Astrocyte (in vitro differentiated cells and primary cell): Measurements from ENCODE around the gene ADCY2. TPM values are rescaled to one million over a fixed set of nuclear protein-coding genes. Genes with fewer than 3 reads are reported as not detected.

Source experiments
- DNase-seq: peaks from one replicate; pipeline ENCODE4 v3.0.0-alpha.2; 2010; ENCODE audit warnings: low read depth
- FAIRE-seq: peaks from 2 replicates; lab custom pipeline; 2011; peaks lifted over from hg19 to GRCh38; lab: Jason Lieb, UNC
- H2AFZ ChIP-seq: 2 replicates; pipeline ENCODE4 v1.6.0; 2012; ENCODE audit warnings: low read depth, low read length, inconsistent platforms
- H3K27ac ChIP-seq: 2 replicates; pipeline ENCODE4 v1.5.1; 2011; ENCODE audit warnings: low read depth, low read length, inconsistent platforms
- H3K27me3 ChIP-seq: 2 replicates; pipeline ENCODE4 v1.6.0; 2011; ENCODE audit warnings: low read length, inconsistent platforms; ENCODE audit not compliant: insufficient read depth
- H3K36me3 ChIP-seq: 2 replicates; pipeline ENCODE4 v1.5.1; 2011; ENCODE audit warnings: low read length, inconsistent platforms; ENCODE audit not compliant: insufficient read depth
- H3K4me1 ChIP-seq: 2 replicates; pipeline ENCODE4 v1.5.1; 2011; ENCODE audit warnings: low read length, inconsistent platforms; ENCODE audit not compliant: insufficient read depth
- H3K4me2 ChIP-seq: 2 replicates; pipeline ENCODE4 v1.6.0; 2012; ENCODE audit warnings: low read length, inconsistent platforms
- H3K4me3 ChIP-seq: 2 replicates; pipeline ENCODE4 v1.5.1; 2011; ENCODE audit warnings: low read depth, mild to moderate bottlenecking, low read length, inconsistent platforms; ENCODE audit not compliant: insufficient read depth
- H3K79me2 ChIP-seq: 2 replicates; pipeline ENCODE4 v1.6.0; 2012; ENCODE audit warnings: mild to moderate bottlenecking, low read length, inconsistent platforms; ENCODE audit not compliant: insufficient read depth
- H3K9ac ChIP-seq: 2 replicates; pipeline ENCODE4 v1.6.0; 2012; ENCODE audit warnings: mild to moderate bottlenecking, low read length, inconsistent platforms
- H3K9me3 ChIP-seq: 2 replicates; pipeline ENCODE4 v1.5.1; 2012; ENCODE audit warnings: low read depth, mild to moderate bottlenecking, low read length, inconsistent platforms; ENCODE audit not compliant: insufficient read depth
- H4K20me1 ChIP-seq: 2 replicates; pipeline ENCODE4 v1.6.0; 2012; ENCODE audit warnings: low read length, inconsistent platforms; ENCODE audit not compliant: insufficient read depth
- H3K27ac Mint-ChIP-seq: one replicate; pipeline ENCODE4 v1.8.0; 2021; ENCODE audit warnings: mild to moderate bottlenecking, mixed read lengths; ENCODE audit not compliant: unreplicated experiment
- H3K27me3 Mint-ChIP-seq: one replicate; pipeline ENCODE4 v1.8.0; 2021; ENCODE audit warnings: low read depth, mixed read lengths; ENCODE audit not compliant: unreplicated experiment
- H3K36me3 Mint-ChIP-seq: one replicate; pipeline ENCODE4 v1.8.0; 2021; ENCODE audit warnings: low read depth, mixed read lengths; ENCODE audit not compliant: unreplicated experiment
- H3K4me1 Mint-ChIP-seq: one replicate; pipeline ENCODE4 v1.8.0; 2021; ENCODE audit warnings: low read depth, mixed read lengths; ENCODE audit not compliant: unreplicated experiment
- H3K4me3 Mint-ChIP-seq: one replicate; pipeline ENCODE4 v1.8.0; 2021; ENCODE audit warnings: mild to moderate bottlenecking, moderate library complexity, mixed read lengths; ENCODE audit not compliant: unreplicated experiment
- H3K9me3 Mint-ChIP-seq: one replicate; pipeline ENCODE4 v1.8.0; 2021; ENCODE audit warnings: mild to moderate bottlenecking, mixed read lengths; ENCODE audit not compliant: unreplicated experiment
- CTCF ChIP-seq: IDR thresholded peaks from 2 replicates; pipeline ENCODE4 v1.5.1; 2011; ENCODE audit warnings: low read depth, mild to moderate bottlenecking, inconsistent platforms, low read length, moderate library complexity; ENCODE audit not compliant: insufficient read depth
- EZH2 ChIP-seq: IDR thresholded peaks from 2 replicates; pipeline ENCODE4 v1.6.1; 2012; ENCODE audit warnings: mild to moderate bottlenecking, low read length, inconsistent platforms; ENCODE audit not compliant: insufficient read depth
- total RNA-seq: library from RNA; stranded (reverse); gene quantifications from 2 replicates; pipeline ENCODE4 v1.2.1, GENCODE V29; 2021

ADCY2 gene
- total RNA-seq, 1 donor from 2014 or later, result 5.7 TPM

- H3K4me3 ChIP-seq, result no peak overlapping the region
- peak overlapping the region; percentile 3 for H2AFZ ChIP-seq
- Mint-ChIP-seq H3K27me3 (no peaks in the 10 kb centered on the region), H3K9me3 (peaks cover 1% of the 10 kb centered on the region), H3K27ac (no peak overlapping the region), H3K4me3 (no peak overlapping the region), H3K4me1 (peaks cover 9% of the 10 kb centered on the region), H3K36me3 (no peaks in the 10 kb centered on the region)
- H3K27me3 ChIP-seq, result no peaks in the 10 kb centered on the region
- no peak overlapping the region for H3K4me2 ChIP-seq
- no peaks in the 10 kb centered on the region for H3K36me3 ChIP-seq
- FAIRE-seq (no peak), DNase-seq (no peak)
- H3K79me2 ChIP-seq, result no peaks in the 10 kb centered on the region
- no peaks in the 10 kb centered on the region for H3K4me1 ChIP-seq
- no peaks in the 10 kb centered on the region for H3K9me3 ChIP-seq
- no peak overlapping the region for H3K9ac ChIP-seq
- H3K27ac ChIP-seq, result no peak overlapping the region
- no peak for TF ChIP-seq CTCF
- H4K20me1 ChIP-seq, result no peaks in the 10 kb centered on the region
These were observed 415.8 kb downstream of the ADCY2 start for GRCh38 chr5:7811715-7812114.

DNA sequence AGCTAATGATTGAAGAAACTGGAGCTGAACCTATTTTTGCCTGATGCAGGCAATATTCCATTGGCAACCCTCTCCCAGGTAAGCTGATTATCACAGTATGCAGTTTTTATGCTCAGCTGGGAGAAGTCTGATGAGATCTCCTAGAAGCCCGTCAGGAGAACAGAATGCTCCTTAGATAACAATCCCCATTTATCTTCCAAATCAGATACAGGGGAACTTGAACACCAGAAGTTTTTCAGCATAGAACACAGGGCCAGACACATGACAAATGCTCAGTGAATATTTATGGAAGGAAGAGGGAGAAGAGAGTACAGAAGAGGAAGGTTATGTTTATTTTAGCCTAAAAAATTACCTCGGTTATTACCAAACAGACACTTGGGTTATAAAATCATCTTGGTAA, 417.1 kb downstream of the ADCY2 start:
- DNase-seq (no peak), FAIRE-seq (no peak)
- H3K27ac ChIP-seq, result no peak overlapping the region
- Mint-ChIP-seq H3K4me1 (peaks cover 9% of the 10 kb centered on the region), H3K27ac (no peak overlapping the region), H3K9me3 (no peaks in the 10 kb centered on the region), H3K4me3 (no peak overlapping the region), H3K27me3 (no peaks in the 10 kb centered on the region), H3K36me3 (no peaks in the 10 kb centered on the region)
- TF ChIP-seq CTCF (no peak), EZH2 (no peak)
- no peaks in the 10 kb centered on the region for H3K36me3 ChIP-seq
- H3K9me3 ChIP-seq, result no peaks in the 10 kb centered on the region
- no peak overlapping the region for H3K9ac ChIP-seq
- H3K4me3 ChIP-seq, result no peak overlapping the region
- H3K4me1 ChIP-seq, result no peaks in the 10 kb centered on the region
- H4K20me1 ChIP-seq, result no peaks in the 10 kb centered on the region
- H3K79me2 ChIP-seq, result no peaks in the 10 kb centered on the region
- no peak overlapping the region for H2AFZ ChIP-seq
- no peaks in the 10 kb centered on the region for H3K27me3 ChIP-seq
- no peak overlapping the region for H3K4me2 ChIP-seq

DNA sequence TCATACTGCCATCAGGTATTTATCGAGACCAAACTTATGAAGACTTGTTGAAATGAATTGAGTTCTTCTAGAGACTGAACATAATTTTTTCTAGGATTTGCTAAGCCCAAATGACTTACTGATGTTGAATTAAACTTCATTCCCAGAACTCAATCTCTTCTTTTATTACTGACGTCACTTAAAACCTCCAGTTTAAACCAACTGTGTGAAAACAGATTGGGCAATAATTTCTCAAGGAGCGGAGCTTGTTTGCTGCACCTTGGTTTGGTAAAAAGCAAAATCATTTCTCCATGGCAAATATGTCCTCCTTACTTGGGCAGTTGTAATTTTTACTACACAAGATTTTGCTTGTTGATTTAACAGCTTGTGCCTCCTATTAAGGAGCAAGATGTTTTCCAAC, 417.6 kb downstream of the ADCY2 start:
- no peaks in the 10 kb centered on the region for H3K27me3 ChIP-seq
- no peak overlapping the region for H2AFZ ChIP-seq
- H3K4me3 Mint-ChIP-seq, result no peak overlapping the region
- no peaks in the 10 kb centered on the region for H3K4me1 ChIP-seq
- DNase-seq, result no peak
- no peaks in the 10 kb centered on the region for H3K9me3 ChIP-seq
- peaks cover 9% of the 10 kb centered on the region for H3K4me1 Mint-ChIP-seq
- no peak overlapping the region for H3K27ac ChIP-seq
- H3K36me3 Mint-ChIP-seq, result no peaks in the 10 kb centered on the region
- H3K36me3 ChIP-seq, result no peaks in the 10 kb centered on the region
- TF ChIP-seq EZH2 (no peak), CTCF (no peak)
- H3K27ac Mint-ChIP-seq, result no peak overlapping the region
- no peaks in the 10 kb centered on the region for H3K27me3 Mint-ChIP-seq
- no peaks in the 10 kb centered on the region for H3K79me2 ChIP-seq
- no peaks in the 10 kb centered on the region for H3K9me3 Mint-ChIP-seq
- no peak overlapping the region for H3K9ac ChIP-seq
- FAIRE-seq, result no peak
- H3K4me3 ChIP-seq, result no peak overlapping the region
- H4K20me1 ChIP-seq, result no peaks in the 10 kb centered on the region
- H3K4me2 ChIP-seq, result no peak overlapping the region
